GM21360 (cell line): ENCODE data around the gene ANAPC2.

Source experiments
- ATAC-seq: cut with Tn5 transposase; IDR thresholded peaks from one replicate; pipeline ENCODE4 v1.9.1; 2021; ENCODE audit warnings: mild to moderate bottlenecking, moderate library complexity; ENCODE audit not compliant: unreplicated experiment

ANAPC2 gene

GRCh38 chr9:137176302-137177182 lies 11.8 kb downstream of the ANAPC2 start:
- no peak for ATAC-seq

GRCh38 chr9:137175345-137175961 lies 12.9 kb downstream of the ANAPC2 start:
- no peak for ATAC-seq

DNA sequence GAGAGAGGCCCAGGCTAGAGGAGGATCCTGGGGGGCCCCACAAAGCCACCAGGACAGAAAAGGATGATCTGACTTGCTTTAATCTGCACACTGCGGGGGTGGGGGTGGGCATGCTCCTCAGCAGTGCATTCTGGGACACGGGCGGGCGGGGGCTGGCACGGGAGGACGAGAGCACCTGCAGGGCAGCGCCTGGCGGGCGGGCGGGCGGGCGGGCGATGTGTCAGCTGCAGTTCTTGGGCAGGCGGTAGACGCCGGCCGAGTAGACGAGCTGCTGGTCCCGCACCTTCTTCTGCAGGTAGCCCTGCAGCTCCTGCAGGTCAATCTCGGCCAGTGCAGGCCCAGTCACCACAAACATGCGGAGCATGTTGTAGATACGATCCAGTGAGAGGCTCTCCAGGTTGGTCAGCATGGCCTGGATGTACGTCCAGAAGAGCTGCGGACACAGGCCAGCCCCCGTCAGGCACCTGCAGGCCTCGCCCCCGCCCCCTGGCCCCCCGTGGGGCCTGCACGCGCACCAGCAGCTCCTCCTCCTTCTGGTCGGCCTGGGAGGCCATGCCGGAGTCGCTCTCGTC lies 13.6 kb downstream of the ANAPC2 start:
- no peak for ATAC-seq

DNA sequence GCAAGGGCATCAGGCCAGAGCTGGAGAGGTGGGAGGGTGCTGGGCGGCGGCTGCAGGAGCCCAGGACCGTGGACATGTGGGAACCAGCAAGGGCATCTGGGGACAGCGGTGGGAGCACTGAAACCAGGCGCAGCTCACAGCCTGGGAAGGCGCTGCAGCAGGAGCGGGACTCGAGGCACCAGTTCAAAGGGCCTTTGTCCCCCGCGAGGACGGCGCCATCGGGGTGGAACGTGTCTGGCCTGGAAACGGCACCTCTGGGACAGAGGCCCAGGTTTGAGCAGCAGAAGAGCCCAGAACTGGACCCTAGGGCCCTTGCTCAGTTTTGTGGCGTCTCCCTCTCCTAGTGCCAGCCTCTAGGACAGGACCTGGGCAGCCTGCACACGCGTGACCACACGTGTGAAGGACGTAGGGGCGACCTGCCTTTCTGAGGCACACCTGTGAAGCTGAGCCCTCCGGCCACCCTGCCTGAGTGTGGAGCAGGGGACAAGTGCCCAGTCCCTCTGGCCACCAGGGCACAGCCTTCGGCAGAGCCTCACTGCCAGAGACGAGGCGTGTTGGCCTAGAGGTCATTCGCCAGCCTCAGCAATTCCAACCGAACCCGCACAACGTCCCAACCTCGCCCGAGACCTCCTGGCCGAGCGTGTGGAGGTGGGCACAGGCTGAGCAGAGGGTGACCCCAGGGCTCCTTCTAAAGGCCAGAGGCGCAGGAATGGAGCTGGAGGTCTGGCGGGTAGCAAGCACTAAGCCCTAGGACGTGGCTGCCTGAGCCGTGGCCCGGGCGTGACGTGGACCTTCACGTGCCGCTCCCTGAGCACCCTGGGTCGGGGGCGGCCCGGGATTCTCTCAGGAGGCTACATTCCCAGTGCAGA lies 14.3 kb downstream of the ANAPC2 start:
- no peak for ATAC-seq

DNA sequence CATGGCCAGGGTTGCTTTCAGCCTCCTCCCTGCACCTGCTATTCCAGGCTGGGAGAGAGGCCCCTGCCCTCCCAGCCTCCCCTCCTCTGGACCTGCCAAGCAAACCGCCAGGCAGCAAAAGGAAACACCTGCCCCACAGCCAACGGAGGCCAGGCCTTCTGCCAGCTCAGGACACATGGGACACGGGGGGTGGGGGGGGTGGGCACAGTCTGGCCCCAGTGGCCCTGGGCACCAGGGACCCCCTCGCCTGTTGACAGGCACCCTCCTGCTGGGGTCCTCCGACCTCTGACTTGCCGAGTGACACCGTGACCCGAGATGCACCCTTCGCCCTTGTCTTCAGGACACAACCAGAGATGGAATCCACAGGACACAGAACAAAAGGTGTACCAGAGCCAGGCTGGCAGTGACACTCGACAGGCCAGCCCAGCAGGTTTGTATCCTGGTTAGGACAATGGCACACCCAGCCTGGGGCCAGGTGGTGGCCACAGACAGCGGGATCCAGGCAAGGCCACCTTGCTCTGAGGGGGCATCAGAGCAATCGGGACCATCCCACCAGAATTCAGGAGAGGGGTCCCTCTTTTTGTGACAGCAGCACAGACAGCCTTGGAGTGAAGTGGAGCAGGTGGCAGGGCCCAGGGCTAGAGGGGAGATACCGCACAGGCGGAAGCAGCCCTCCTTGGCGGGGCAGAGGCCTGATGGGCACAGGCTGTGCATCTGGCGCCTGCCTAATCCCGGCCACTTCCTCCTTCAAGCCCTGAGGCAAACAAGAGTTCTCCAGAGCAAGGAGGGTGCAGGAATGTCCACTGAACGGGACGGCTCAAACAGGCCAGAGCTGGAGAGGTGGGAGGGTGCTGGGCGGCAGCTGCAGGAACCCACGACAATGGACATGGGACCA lies 15.2 kb downstream of the ANAPC2 start:
- no peak for ATAC-seq

- no peak for ATAC-seq
These were observed 17.0 kb downstream of the ANAPC2 start for GRCh38 chr9:137171149-137171900.

DNA sequence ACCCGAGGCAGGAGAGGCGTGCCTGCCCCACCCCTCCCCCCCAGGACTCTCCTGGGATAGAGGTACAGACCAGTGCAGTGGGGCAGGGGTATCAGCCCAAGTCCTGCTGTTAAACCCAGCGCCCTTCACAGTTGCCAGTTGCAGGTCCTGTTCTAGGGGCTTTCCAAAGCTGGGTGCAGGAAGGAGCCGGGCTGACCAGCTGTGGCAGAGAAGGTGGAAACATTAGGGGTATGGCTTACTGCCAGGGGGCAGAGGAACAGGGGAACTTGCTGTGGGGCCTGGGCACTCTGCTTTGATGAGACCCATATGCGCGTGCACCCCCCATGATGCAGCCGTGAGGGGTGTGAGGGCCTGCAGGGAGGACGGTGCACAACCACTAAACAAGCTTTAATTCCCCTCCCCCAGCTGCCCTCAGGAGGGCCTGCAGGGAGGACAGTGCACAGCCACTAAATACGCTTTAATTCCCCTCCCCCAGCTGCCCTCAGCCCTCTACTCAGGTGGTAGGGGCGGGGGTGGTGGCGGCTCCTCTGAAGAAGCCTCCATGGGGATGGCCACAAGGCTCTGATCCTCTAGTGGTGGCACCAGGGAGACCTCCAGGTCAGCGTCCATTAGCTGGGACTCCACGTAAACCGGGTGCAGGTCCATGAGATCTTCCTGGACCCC lies 17.7 kb downstream of the ANAPC2 start:
- no peak for ATAC-seq

DNA sequence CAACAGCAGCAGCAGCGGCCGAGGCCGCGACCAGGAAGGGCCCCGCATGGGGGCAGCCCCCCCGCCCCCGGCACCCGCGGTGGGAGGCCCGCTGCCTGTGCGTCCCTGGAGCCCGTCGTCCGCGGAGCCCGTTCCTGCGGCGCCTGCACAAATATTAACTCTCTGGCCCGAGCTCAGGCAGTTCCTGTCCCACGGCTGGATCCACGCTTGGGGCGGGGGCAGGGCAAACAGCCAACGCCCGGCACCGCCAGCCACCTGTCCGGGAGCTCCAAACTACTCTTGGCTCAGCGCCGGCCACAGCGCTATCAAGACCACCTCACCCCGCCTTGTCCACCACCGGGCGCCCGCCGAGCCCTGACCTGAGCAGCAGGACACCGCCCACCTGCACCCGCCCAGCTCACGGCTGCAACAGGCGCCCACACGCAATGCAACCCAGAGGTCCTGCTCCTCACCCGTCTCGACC lies 18.4 kb downstream of the ANAPC2 start, which contains the start of gene LRRC26:
Gene LRRC26, minus strand, starts transcription at position 156 of the 463 bp plus-strand sequence. Its CDS starts 108 bp downstream, at position 48.
- ATAC-seq, result no peak

DNA sequence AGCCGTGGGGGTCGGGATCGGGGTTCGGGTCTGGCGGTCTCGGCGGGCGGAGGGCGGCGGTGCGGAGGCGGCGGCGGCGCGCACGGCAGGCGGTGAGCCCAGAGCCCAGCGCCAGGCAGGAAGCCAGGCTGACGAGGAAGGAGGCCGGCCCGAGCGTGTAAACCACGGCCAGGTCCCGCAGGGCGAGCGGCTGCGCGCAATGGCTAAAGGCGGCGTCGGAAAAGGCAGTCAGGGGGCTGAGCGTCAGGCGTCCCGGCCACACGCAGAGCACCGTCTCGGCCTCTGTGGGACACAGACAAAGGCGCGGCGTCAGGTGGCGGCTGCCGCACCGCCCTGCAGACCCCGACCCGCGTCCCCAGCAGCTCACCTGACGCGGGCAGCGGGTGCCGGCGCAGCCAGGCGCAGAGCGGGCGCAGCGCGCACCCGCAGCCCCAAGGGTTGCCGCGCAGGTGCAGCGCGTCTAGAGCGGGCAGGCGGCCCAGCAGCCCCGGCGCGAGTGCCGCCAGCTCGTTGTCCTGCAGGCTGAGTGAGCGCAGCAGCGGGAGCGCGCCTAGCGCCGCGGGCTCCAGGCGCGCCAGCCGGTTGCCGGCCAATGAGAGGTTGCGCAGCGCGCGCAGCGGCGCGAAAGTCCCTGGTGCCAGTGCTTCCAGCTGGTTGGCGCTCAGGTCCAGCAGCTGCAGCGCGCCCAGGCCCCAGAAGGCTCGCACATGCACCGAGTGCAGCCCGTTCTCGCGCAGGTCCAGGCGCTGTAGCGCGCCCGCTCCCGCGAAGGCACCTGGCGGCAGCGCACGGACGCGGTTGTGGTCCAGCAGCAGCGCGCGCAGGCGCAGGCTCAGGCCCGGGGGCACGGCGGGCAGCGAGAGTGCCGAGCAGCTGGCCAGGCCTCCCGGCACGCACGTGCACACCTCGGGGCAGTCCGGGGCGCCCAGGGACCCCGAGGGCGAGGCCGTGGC lies 19.2 kb downstream of the ANAPC2 start:
- ATAC-seq, result no peak

DNA sequence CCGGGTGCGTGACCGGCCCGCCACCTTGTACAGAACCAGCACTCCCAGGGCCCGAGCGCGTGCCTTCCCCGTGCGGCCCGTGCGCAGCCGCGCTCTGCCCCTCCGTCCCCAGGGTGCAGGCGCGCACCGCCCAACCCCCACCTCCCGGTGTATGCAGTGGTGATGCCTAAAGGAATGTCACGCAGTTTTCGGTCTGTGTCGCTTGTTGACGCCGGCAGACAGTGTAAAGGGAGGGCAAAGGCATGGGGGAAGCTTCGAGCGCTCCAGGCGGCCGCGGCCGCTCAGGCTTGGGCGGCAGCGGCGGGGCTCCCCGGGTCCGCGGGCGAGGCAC lies 19.8 kb downstream of the ANAPC2 start:
- no peak for ATAC-seq

DNA sequence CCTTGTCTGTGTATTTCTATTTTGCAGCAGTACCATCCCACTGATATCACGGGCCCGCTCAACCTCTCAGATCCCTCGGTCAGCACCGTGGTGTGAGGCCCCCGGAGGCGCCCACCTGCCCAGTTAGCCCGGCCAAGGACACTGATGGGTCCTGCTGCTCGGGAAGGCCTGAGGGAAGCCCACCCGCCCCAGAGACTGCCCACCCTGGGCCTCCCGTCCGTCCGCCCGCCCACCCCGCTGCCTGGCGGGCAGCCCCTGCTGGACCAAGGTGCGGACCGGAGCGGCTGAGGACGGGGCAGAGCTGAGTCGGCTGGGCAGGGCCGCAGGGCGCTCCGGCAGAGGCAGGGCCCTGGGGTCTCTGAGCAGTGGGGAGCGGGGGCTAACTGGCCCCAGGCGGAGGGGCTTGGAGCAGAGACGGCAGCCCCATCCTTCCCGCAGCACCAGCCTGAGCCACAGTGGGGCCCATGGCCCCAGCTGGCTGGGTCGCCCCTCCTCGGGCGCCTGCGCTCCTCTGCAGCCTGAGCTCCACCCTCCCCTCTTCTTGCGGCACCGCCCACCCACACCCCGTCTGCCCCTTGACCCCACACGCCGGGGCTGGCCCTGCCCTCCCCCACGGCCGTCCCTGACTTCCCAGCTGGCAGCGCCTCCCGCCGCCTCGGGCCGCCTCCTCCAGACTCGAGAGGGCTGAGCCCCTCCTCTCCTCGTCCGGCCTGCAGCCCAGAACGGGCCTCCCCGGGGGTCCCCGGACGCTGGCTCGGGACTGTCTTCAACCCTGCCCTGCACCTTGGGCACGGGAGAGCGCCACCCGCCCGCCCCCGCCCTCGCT lies 20.4 kb downstream of the ANAPC2 start:
- no peak for ATAC-seq

DNA sequence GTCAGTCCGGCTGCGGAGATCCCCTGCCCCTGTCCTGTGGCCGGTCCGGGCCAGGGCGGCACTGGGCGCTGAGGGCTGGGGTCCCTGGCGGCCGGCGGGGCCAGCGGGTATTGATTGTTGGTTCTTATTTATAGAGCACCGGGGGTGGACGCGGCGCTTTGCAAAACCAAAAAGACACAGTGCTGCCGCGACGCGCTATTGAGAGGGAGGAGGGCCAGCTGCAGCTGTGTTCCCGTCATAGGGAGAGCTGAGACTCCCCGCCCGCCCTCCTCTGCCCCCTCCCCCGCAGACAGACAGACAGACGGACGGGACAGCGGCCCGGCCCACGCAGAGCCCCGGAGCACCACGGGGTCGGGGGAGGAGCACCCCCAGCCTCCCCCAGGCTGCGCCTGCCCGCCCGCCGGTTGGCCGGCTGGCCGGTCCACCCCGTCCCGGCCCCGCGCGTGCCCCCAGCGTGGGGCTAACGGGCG lies 21.0 kb downstream of the ANAPC2 start:
- no peak for ATAC-seq

DNA sequence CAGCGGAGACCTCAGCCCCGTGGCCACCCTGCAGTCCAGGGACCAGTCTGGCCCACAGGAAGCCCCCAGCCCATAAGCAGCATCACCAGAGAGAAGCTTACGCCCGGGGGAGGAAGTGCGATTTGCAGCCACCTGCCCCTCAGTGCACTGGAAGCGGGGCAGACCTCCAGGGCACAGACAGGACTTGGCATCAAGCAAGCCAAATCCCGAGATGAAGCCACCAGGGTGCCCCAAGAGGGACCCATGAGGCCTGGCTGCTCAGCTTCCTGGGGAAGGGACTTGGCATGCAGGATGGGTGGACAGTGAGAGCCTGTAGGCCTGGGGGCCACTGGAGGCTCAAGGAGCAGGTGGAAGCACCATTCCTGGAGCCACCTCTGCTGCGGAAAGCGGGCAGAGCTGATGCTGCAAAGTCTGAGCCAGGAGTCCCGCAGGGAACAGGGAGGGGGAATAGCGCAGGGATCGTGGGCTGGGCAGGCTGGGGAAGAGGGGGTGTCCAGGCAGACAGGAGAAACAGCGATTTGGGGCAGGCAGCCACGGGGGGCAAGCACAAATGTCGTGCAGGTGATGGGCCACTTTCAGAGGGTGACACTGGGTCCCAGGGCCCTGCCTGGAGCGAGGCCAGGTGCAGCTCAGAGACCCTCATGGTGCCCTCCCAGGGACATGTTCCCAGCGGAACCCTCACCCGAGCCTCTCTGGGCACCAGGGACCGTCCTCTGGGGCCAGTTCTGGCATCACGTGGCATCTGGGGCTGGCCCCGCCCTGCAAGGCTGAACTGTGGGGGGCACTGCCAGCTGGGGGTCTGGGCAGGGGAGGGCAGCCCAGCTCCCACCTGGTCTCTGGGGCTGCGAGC lies 21.8 kb downstream of the ANAPC2 start:
- no peak for ATAC-seq

GRCh38 chr9:137165250-137165836 lies 23.0 kb downstream of the ANAPC2 start:
- no peak for ATAC-seq
